HCT116 (cell line): Measurements from ENCODE around the gene PGAP6. TPM values are rescaled to one million over a fixed set of nuclear protein-coding genes. Genes with fewer than 3 reads are reported as not detected.

ENCODE experiments used
- ATAC-seq: fragments of 200-7000 bp; cut with Tn5 transposase; 2 replicates; pipeline ENCODE4 v1.9.1; 2020; ENCODE audit warnings: mild to moderate bottlenecking, moderate library complexity
- BruUV-seq: library from RNA; stranded (reverse); fragments of 400-500 nt; replicated peaks from 2 replicates; lab custom pipeline; 2021; lab: Mats Ljungman, UMichigan
- CTCF ChIA-PET: fragments of 300-600 bp; sonication (Branson Sonifier 250); formaldehyde crosslinking; loops from one replicate; lab custom pipeline; 2021; ENCODE audit warnings: antibody characterized with exemption; lab: Charles Lee
- POLR2A ChIA-PET: fragments of 300-600, 350-600 bp; sonication (Branson Sonifier 250); formaldehyde crosslinking; loops from one replicate; lab custom pipeline; 2021; ENCODE audit warnings: antibody characterized with exemption; lab: Charles Lee
- RAD21 ChIA-PET, 2 experiments: fragments of 300-600 bp; sonication (Branson Sonifier 250); formaldehyde crosslinking; loops; one replicate each; lab custom pipeline; 2023; ENCODE audit warnings: low total read pairs in 2 of 2; ENCODE audit not compliant: uncharacterized antibody in 2 of 2, unreplicated experiment in 2 of 2, low non-redundant PET in 1 of 2; lab: Charles Lee
- DNase-seq: peaks from one replicate; pipeline ENCODE4 v3.0.0-alpha.2; 2010; ENCODE audit warnings: low read depth, low spot score
- H2AFZ ChIP-seq: fragments of 200-600 bp; shearing (Covaris generic), sonication (generic); 2 replicates; pipeline ENCODE4 v1.6.1; 2017; ENCODE audit warnings: low read depth, mixed run types, mixed read lengths, antibody characterized with exemption, low read length; ENCODE audit not compliant: poor library complexity, severe bottlenecking
- H3K27ac ChIP-seq: 2 replicates; pipeline ENCODE4 v1.5.1; 2012; ENCODE audit warnings: low read depth, low read length
- H3K27me3 ChIP-seq: fragments of 200-600 bp; sonication (generic); 2 replicates; pipeline ENCODE4 v1.6.1; 2016; ENCODE audit warnings: mixed run types, low read length, mixed read lengths; ENCODE audit not compliant: insufficient read depth
- H3K36me3 ChIP-seq, 2 experiments: fragments of 200-500 bp in 1 of 2; fragments of 200-600 bp in 1 of 2; sonication (Bioruptor generic) in 1 of 2; sonication (generic) in 1 of 2; 2 replicates each; pipeline versions ENCODE4 v1.5.1 to v1.6.1; 2014 to 2016; ENCODE audit warnings: low read length in 2 of 2, inconsistent platforms in 1 of 2, mixed read lengths in 1 of 2, mixed run types in 1 of 2; ENCODE audit not compliant: insufficient read depth in 2 of 2, control insufficient read depth in 1 of 2
- H3K4me1 ChIP-seq, 2 experiments: fragments of 200-600 bp in 1 of 2; sonication (generic) in 1 of 2; 2 replicates each; pipeline versions ENCODE4 v1.5.1 to v1.6.1; 2012 to 2017; ENCODE audit warnings: low read length in 2 of 2, inconsistent platforms in 1 of 2, mild to moderate bottlenecking in 1 of 2, mixed read lengths in 1 of 2, mixed run types in 1 of 2, moderate library complexity in 1 of 2; ENCODE audit not compliant: insufficient read depth in 2 of 2, control insufficient read depth in 1 of 2
- H3K4me2 ChIP-seq: fragments of 200-600 bp; sonication (generic); 2 replicates; pipeline ENCODE4 v1.6.1; 2017; ENCODE audit warnings: mixed run types, low read length, mixed read lengths
- H3K4me3 ChIP-seq, 2 experiments: fragments of 200-600 bp in 1 of 2; sonication (generic) in 1 of 2; replicated peaks in 1 of 2; 2 replicates each; pipeline ENCODE4 v1.5.1; 2011 to 2016; ENCODE audit warnings: low read length in 2 of 2, control low read depth in 1 of 2, low read depth in 1 of 2, mild to moderate bottlenecking in 1 of 2, mixed read lengths in 1 of 2, mixed run types in 1 of 2
- H3K79me2 ChIP-seq: fragments of 200-600 bp; sonication (generic); 2 replicates; pipeline ENCODE4 v1.6.1; 2017; ENCODE audit warnings: mild to moderate bottlenecking, mixed run types, low read length, moderate library complexity, mixed read lengths; ENCODE audit not compliant: insufficient read depth
- H3K9ac ChIP-seq: fragments of 200-600 bp; sonication (generic); 2 replicates; pipeline ENCODE4 v1.6.1; 2016; ENCODE audit warnings: low read length, mixed read lengths
- H3K9me2 ChIP-seq: fragments of 200-600 bp; sonication (generic), shearing (Covaris generic); 2 replicates; pipeline ENCODE4 v1.6.1; 2017; ENCODE audit warnings: mixed run types, mild to moderate bottlenecking, moderate library complexity; ENCODE audit not compliant: insufficient read depth
- H3K9me3 ChIP-seq, 2 experiments: fragments of 200-500 bp in 1 of 2; fragments of 200-600 bp in 1 of 2; sonication (Bioruptor generic) in 1 of 2; sonication (generic) in 1 of 2; 2 replicates each; pipeline ENCODE4 v1.6.1; 2014 to 2017; ENCODE audit warnings: low read length in 2 of 2, mixed read lengths in 2 of 2, inconsistent platforms in 1 of 2, low read depth in 1 of 2, mild to moderate bottlenecking in 1 of 2, mixed run types in 1 of 2, moderate library complexity in 1 of 2; ENCODE audit not compliant: control insufficient read depth in 1 of 2, insufficient read depth in 1 of 2
- H4K20me1 ChIP-seq: fragments of 200-600 bp; sonication (generic), shearing (Covaris generic); 2 replicates; pipeline ENCODE4 v1.6.1; 2017; ENCODE audit warnings: mixed run types, mild to moderate bottlenecking, moderate library complexity; ENCODE audit not compliant: insufficient read depth
- CEBPB ChIP-seq: IDR thresholded peaks from 2 replicates; pipeline ENCODE4 v1.6.1; 2012; ENCODE audit warnings: low read depth
- ELF1 ChIP-seq: IDR thresholded peaks from 2 replicates; pipeline ENCODE4 v1.6.1; 2012; ENCODE audit warnings: low read depth, borderline replicate concordance
- JUND ChIP-seq: IDR thresholded peaks from 2 replicates; pipeline ENCODE4 v1.6.1; 2012
- POLR2A ChIP-seq: IDR thresholded peaks from 2 replicates; pipeline ENCODE4 v1.7.0; 2011; ENCODE audit warnings: borderline replicate concordance; ENCODE audit not compliant: insufficient read depth, insufficient read length; ENCODE audit errors: extremely low read depth
- POLR2AphosphoS5 ChIP-seq: IDR thresholded peaks from 2 replicates; pipeline ENCODE4 v1.6.1; 2011; ENCODE audit warnings: mild to moderate bottlenecking, low read depth, low read length, moderate library complexity
- RAD21 ChIP-seq: IDR thresholded peaks from 2 replicates; pipeline ENCODE4 v1.6.1; 2012; ENCODE audit warnings: low read depth, mild to moderate bottlenecking
- TCF7L2 ChIP-seq: IDR thresholded peaks from 2 replicates; pipeline ENCODE4 v1.7.0; 2011; ENCODE audit warnings: borderline replicate concordance, inconsistent platforms; ENCODE audit not compliant: insufficient read depth, insufficient read length; ENCODE audit errors: extremely low read depth
- YY1 ChIP-seq: IDR thresholded peaks from 2 replicates; pipeline ENCODE4 v1.6.1; 2011; ENCODE audit warnings: low read length, low read depth, moderate library complexity, mild to moderate bottlenecking; ENCODE audit not compliant: insufficient replicate concordance; ENCODE audit errors: extremely low read depth
- intact Hi-C: fragments of 100-400 bp; cut with micrococcal nuclease; formaldehyde crosslinking; loops from 2 replicates; pipeline ENCODE4 v1.10.0; 2022
- total RNA-seq: library from RNA; stranded (reverse); gene quantifications from one replicate; pipeline ENCODE4 v1.2.1, GENCODE V29; 2021; ENCODE audit not compliant: unreplicated experiment
- TF ChIP-seq, protein P1 (sequence below): IDR thresholded peaks from 2 replicates; pipeline ENCODE4 v1.6.1; 2012
- TF ChIP-seq, protein P2 (sequence below), 3 experiments: fragments of 200-600 bp in 1 of 3; sonication (generic) in 1 of 3; IDR thresholded peaks in 2 of 3; conservative IDR thresholded peaks in 1 of 3; 2 replicates each; pipeline ENCODE4 v1.5.1; 2012 to 2017; ENCODE audit warnings: low read depth in 2 of 3, low read length in 2 of 3, antibody characterized with exemption in 1 of 3, borderline replicate concordance in 1 of 3, control low read depth in 1 of 3, mild to moderate bottlenecking in 1 of 3, mixed read lengths in 1 of 3, mixed run types in 1 of 3, moderate library complexity in 1 of 3; ENCODE audit not compliant: insufficient read depth in 1 of 3

The PGAP6 gene
- total RNA-seq, 1 experiment from 2014 or later, result 35.4 TPM

DNA sequence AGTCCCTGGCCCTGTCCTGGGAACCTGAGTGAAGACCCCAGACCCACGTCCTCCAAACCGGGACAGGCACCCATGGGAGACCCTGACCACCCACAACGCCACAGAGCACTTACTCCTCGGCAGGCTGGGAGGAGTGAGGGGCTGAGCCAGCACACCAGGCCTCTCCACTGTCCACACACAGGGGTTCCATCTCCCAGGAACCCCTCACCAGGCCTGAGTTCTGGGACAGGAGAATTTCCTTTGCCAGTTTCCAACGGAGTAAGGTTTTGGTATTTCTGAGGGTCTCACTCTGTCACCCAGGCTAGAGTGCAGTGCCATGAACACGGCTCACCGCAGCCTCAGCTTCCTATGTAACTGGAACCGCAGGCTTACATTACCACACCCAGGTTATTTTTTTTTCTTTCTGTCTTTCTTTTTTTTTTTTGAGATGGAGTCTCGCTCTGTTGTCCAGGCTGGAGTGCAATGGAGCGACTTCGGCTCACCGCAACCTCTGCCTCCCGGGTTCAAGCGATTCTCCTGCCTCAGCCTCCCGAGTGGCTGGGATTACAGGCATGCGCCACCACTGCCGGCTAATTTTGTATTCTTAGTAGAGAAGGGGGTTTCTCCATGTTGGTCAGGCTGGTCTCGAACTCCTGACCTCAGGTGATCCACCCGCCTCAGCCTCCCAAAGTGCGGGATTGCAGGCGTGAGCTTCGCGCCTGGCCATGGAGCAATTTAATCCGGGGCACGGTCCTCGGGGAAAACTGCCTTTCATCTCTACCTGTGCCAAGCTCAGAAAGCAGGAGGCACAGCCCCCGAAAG is 1.6 kb downstream of the PGAP6 start:
- ChIA-PET RAD21 (no interaction called here), CTCF (no interaction called here), POLR2A (interaction anchor here (1.4 kb wide), 1 partner anchor 10 kb away, joined by 5 read pairs; the partner anchor contains the start of gene MRPL28)
- no peaks in the 10 kb centered on the region for H3K9me2 ChIP-seq
- H3K4me3 ChIP-seq, result peak overlapping the region; percentile 55 to 65
- no peak overlapping the region for H2AFZ ChIP-seq
- no peaks in the 10 kb centered on the region for H3K9me3 ChIP-seq
- no peaks in the 10 kb centered on the region for H3K36me3 ChIP-seq
- peaks cover 6 to 18% of the 10 kb centered on the region in 2 experiments; a peak in 3 of 4 replicates for H3K4me1 ChIP-seq
- H3K9ac ChIP-seq, result peak overlapping the region; percentile 70
- intact Hi-C loops, result no loop called here
- peak overlapping the region; percentile 72 for H3K4me2 ChIP-seq
- TF ChIP-seq POLR2AphosphoS5 (no peak), TCF7L2 (no peak), ELF1 (no peak), POLR2A (no peak), JUND (no peak), CEBPB (no peak), RAD21 (no peak), YY1 (no peak)
- TF ChIP-seq, protein P1, sequence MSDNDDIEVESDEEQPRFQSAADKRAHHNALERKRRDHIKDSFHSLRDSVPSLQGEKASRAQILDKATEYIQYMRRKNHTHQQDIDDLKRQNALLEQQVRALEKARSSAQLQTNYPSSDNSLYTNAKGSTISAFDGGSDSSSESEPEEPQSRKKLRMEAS, result no peak
- TF ChIP-seq, protein P2, sequence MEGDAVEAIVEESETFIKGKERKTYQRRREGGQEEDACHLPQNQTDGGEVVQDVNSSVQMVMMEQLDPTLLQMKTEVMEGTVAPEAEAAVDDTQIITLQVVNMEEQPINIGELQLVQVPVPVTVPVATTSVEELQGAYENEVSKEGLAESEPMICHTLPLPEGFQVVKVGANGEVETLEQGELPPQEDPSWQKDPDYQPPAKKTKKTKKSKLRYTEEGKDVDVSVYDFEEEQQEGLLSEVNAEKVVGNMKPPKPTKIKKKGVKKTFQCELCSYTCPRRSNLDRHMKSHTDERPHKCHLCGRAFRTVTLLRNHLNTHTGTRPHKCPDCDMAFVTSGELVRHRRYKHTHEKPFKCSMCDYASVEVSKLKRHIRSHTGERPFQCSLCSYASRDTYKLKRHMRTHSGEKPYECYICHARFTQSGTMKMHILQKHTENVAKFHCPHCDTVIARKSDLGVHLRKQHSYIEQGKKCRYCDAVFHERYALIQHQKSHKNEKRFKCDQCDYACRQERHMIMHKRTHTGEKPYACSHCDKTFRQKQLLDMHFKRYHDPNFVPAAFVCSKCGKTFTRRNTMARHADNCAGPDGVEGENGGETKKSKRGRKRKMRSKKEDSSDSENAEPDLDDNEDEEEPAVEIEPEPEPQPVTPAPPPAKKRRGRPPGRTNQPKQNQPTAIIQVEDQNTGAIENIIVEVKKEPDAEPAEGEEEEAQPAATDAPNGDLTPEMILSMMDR (IDR thresholded peaks at IDR 0.05 in 2 of 3, conservative IDR thresholded peaks at IDR 0.05 in 1 of 3; ENCODE audit: borderline replicate concordance in 1 of 3, insufficient read depth in 1 of 3, low read depth in 2 of 3, low read length in 2 of 3), result no peak
- DNase-seq, result no peak
- no TSS peak for BruUV-seq
- no peaks in the 10 kb centered on the region for H4K20me1 ChIP-seq
- peaks cover 7% of the 10 kb centered on the region; the same call in 1 of the 2 replicates for H3K79me2 ChIP-seq
- no peaks in the 10 kb centered on the region for H3K27me3 ChIP-seq
- ATAC-seq, result no peak
- H3K27ac ChIP-seq, result peak overlapping the region; percentile 32; the same call in 1 of the 2 replicates
